Fibroblast of skin of right quadriceps (primary cell): ENCODE data around the gene HIBCH.
"Not testable (repeated sequence)": the region's sequence is repeated elsewhere in the genome, so short reads cannot be mapped to it uniquely, and the experiment has no call there.

Experiments used
- DNase-seq: peaks from one replicate; pipeline ENCODE4 v3.0.0-alpha.2; 2013

HIBCH gene

GRCh38 chr2:190223989-190224388, 95.6 kb downstream of the HIBCH start:
- DNase-seq: not testable (repeated sequence)

- DNase-seq: not testable (repeated sequence)
Measured at GRCh38 chr2:190222745-190223144, 96.9 kb downstream of the HIBCH start.

- DNase-seq: no peak
Measured at GRCh38 chr2:190221429-190221828, 98.2 kb downstream of the HIBCH start.

DNA sequence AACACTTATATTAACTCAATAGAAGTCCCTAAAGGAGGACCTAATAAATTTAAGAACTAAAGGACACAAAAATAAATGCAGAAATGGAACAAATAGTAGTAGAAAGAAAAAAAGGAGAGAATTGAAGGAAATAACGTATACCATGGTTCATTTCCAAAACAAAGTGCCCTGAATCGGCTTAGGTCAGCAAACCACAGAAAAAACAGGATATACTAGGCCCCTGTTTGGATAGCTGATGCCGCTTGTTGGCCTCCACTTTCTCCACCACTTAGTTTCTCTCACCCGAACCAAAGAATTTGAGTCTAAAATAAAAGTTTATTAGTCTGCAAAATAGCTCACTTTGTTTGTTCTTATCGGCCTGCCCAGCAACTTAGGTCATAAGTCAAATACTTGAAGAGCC, 100.4 kb downstream of the HIBCH start:
- no peak for DNase-seq

DNA sequence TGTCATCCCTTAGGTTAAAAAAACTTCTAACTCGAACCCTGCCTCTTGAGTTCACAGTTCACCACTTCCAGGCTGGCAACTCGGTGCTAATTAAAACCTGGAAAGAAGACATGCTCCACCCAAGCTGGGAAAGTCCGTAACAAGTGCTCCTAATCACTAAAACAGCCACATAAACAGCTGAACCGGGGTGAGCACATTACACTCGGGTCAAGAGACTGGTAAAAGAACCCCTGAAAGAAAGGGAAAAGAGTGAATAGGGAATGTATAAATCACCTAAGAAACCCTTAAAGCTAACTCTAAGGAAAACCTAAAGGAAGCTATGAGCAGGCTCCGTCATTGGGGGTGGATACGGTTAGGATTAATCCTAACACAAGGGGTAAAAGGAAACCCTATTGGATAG, 102.0 kb downstream of the HIBCH start:
- no peak for DNase-seq

DNA sequence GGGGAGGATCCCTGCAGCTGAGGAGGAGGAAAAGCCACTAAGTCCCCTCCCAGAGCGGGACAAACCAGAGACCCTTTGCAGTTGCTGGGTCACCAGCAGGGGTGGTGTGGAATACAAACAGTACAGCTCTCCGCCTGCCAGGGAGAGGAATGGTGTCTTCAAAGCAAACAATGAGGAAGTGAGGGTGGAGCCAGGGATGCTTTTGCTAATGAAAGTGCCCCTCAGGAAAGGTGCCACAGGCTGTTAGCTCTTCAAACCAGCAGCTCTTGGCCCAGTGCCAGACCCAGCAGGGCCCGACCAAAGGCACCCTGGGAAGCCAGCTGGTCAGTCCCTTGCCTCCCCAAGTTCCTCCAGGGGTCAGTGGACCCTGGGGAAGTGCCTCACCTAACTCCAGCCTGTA, 102.8 kb downstream of the HIBCH start:
- DNase-seq: no peak

DNA sequence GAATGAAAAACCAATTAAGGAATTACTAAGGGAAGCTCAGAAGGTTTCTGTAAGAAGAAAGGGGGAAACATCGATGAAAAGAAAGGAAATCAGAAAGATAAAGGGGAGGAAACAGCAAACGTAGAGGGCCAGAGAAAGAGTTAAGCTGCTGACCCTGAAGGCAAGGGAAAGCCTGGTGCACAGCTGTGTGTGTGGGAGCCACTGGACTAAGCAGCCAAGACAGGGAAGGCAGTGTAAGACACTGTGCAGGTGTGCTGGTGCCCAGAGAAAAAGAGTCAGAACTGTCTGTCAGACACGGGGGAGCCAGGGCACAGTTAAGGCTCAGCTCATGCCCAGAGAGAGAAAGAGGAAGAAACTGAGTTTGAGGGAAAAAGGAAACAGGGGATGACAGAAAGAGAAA, 104.0 kb downstream of the HIBCH start:
- DNase-seq: no peak

DNA sequence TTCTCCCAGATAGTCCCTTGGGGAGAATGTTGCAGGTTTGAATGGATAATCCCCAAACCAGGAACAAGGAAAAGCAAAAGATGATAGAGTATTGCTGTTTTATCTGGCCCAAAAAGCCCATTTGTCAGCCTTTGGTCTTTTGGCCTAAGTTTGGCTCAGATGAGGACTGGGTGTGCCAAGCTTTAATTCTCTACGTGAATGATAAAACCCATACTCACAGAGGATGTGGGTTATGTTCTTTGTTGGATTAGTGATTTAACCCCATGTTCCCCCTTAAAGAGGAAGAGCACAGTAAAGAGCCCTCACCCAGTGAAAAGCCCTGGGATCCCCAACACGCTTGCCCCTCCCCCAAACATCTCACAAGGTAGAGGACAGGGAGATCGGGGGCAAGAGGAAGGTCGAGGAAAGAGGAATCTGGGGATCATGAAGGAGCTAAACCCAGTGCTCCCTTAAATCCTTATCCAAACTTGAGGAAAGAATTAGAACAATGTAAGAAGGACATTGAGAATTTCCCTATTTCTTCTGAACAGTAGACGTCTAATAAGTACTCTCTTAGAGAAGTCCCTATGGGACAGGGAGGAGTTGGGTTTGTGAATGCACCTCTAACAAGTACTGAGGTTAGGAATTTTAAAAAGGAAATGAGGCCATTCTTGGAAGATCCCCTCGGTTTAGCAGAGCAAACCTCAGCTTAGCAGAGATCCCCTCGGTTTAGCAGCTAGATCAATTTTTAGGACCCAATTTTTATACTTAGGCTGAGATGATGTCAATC, 105.0 kb downstream of the HIBCH start:
- peak; percentile 24 for DNase-seq

- DNase-seq: no peak
Measured at GRCh38 chr2:190213441-190214335, 105.9 kb downstream of the HIBCH start.

- DNase-seq: peak; percentile 30
Measured at GRCh38 chr2:190210471-190210870, 109.2 kb downstream of the HIBCH start.

GRCh38 chr2:190209559-190209958, 110.1 kb downstream of the HIBCH start:
- no peak for DNase-seq

GRCh38 chr2:190207930-190208329, 111.7 kb downstream of the HIBCH start:
- no peak for DNase-seq

- peak; percentile 69 for DNase-seq
Measured at GRCh38 chr2:190205657-190206056, 114.0 kb downstream of the HIBCH start.

GRCh38 chr2:190202604-190203003, 117.0 kb downstream of the HIBCH start:
- no peak for DNase-seq

GRCh38 chr2:190202018-190202417, 117.6 kb downstream of the HIBCH start:
- no peak for DNase-seq

DNA sequence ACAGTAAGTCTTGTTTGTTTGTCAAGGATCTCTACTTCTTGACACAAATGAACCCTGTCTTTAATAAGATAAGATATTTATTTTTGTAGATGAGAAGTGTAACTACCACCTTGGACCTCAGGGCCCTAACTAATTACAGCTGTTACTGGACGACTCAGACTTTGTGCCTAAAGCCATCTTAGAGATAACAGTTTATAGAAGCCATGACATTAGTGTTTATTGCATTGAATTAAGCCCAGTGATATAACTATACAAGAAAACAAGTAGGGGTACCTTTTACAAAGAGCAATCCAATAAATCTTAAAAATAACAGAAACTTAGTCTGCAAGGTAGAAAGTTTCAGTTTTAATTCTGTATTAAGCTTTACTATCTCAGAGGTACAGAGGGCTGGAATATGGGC, 119.0 kb downstream of the HIBCH start:
- no peak for DNase-seq

DNA sequence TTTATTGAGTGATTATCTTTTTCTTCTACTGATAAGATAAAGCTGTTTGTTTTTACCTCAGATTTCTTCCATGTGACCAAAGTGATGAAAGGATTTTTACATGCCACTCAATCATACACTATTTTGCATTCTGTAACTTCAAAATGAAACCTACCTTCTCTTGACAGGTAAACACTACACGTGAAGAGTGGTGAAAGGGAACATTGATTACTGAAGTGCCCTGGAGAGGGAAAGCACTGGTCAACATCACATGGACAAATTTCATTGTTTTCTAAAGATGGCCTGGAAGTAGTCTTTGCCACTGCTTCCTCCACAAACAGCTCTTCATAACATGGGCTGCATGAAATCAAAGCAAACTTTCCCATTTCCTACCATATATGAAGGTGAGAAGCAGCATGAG, 120.1 kb downstream of the HIBCH start:
- DNase-seq: no peak

DNA sequence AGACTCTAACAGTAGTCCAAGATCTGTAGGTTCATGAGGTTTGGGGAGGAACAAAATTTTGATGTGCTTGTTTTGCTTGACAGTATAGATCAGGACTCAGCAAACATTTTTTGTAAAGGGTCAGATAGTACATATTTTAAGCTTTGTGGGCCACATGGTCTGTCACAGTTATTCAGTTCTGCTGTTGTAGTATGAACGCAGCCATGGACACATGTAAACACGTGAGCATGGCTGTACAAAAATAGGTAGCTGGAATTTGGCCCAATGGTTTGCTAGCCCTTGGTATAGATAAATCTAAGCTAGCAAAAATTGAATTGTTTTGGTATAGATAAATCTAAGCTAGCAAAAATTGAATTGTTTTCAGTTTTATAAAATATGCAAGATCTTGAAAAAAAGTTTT, 120.5 kb downstream of the HIBCH start:
- DNase-seq: no peak

DNA sequence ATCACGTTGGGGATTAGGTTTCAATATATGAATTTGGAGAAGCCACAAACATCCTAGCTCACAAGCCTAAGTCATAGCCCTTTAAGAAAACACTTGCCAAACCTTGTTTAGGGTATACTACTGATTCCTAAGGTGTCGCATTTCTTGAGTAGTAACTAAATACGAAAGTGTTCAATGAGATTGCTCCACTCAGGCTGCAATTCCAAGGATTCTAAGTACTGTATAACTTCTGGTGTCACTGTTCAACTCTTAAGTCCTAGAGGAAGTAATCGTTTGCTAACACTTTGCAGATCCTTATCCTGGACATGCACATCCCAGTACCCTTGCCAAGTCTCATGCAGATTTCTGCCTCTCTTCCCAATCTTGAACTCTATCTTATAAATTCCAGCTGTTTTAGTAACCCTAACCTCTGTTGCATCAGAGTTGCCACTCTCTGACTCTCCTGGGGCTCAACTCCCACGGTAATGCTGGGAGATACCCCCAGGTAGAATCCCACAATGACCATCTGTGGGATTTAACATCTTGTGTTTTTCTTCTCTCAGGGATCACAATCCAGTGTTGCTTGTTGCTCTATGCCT, 122.4 kb downstream of the HIBCH start:
- DNase-seq: no peak

GRCh38 chr2:190190507-190191162, 129.0 kb downstream of the HIBCH start:
- DNase-seq: peak; percentile 43

GRCh38 chr2:190188289-190188688, 131.3 kb downstream of the HIBCH start:
- no peak for DNase-seq

DNA sequence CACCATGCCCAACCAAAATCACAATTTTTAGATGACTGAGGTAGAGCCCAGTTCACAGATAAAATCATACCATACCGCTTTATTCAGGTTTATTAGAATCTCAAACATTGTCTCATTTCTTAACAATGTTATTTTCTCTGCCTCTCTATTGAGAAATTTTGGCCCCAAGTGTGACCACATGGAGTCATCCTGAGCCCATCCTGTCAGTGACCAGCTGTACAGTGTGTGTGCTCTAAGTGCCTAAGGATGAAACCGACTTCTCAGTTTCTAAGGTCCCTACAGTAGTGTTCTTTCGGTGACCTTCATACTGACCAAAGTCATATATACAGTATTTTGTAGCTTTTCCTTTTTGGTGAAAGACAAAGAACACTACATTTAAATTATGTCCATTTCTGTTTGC, 133.4 kb downstream of the HIBCH start:
- DNase-seq: no peak

- no peak for DNase-seq
Measured at GRCh38 chr2:190185380-190185779, 134.2 kb downstream of the HIBCH start.
